HG03575 (cell line): ENCODE results near the gene KMT2C.

Experiments
- ATAC-seq: cut with Tn5 transposase; IDR thresholded peaks from one replicate; pipeline ENCODE4 v1.9.1; 2021; ENCODE audit not compliant: unreplicated experiment, insufficient number of reproducible peaks, low FRiP score; ENCODE audit errors: extremely low read depth

Gene KMT2C

DNA sequence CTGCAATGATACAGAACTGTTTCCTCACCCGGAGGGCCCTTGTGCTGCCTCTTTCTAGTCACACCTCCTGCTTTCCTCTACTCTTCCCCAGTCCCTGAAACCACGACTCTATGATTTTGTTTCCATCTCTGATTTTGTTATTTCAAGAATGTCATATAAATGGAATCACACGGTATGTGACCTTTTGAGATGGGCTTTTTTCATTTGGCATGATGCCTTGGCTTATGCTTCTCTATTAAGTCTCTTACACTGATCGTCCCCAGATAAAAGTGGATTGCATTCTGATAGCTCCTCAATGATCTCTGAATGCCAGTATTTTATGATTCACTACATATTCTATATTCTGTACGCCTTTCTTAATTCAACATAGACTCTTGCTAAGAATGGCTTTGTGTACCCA, 332.1 kb downstream of the KMT2C start:
- ATAC-seq = no peak

DNA sequence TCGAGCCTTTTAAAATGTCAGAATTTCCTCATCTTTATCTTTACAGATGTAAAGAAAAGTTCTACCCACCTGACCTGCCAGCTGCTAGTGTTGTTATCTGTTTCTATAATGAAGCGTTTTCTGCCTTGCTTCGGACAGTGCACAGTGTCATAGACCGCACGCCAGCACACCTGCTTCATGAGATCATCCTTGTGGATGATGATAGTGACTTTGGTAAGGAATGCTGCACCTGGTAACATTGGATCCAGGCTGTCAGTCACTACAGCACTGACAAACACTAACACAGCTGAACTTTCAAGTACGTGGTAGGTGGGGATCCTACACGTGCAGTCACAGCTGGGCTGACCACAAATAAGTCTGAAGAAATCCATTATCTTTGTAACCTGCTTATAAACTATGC, 332.7 kb downstream of the KMT2C start:
- no peak for ATAC-seq

DNA sequence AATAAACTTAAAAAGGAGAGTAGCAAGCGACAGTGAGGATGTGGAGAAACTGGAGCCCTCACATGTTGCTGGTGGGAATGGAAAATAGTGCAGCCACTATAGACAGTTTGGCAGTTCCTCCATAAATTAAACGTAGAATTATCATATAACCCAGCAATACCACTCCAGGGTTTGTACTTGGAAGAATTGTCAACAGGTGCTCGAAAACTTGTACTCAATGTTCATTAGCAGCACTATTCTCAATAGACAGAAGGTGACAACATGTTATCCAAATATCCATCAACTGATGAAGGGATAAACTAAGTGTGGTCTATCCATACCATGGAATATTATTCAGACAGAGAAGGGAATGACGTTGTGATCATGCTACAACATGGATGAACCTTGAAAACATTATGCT, 338.5 kb downstream of the KMT2C start:
- no peak for ATAC-seq

DNA sequence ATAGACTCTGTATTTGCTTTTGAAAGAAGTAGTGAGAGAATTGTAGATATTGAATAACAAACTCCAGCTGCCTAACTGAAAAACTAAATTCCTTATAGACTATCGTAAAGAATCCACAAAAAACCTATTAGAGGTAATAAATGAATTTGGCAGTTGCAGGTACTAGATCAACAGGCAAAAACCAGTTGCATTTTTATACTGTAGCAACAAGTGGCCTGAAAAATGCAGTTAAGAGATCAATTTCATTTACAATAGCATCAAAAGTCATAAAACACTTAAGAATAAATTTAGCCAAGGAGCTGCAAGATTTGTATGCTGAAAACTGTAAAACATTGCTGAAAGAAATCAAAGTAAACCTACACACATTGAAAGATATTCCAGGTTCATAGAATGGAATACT, 340.0 kb downstream of the KMT2C start:
- ATAC-seq = no peak

DNA sequence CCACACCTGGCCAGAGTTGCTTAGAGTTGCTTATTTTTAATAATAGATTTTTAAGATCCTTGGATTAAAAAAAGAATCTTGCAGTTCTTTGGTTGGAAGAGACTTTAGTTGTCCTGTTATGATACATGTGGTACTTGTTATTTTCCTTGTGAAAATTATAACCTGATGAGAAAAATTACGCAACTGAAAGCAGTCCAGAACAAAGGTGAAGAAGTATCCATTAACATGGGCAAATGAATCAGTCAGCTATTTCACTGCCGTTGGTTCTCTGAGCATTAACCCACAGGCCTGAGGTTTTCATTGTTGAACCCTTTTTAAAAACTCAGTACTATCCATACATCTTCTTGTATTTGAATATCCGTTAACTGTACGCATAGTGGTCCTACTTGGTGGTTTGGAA, 342.1 kb downstream of the KMT2C start:
- ATAC-seq = no peak

DNA sequence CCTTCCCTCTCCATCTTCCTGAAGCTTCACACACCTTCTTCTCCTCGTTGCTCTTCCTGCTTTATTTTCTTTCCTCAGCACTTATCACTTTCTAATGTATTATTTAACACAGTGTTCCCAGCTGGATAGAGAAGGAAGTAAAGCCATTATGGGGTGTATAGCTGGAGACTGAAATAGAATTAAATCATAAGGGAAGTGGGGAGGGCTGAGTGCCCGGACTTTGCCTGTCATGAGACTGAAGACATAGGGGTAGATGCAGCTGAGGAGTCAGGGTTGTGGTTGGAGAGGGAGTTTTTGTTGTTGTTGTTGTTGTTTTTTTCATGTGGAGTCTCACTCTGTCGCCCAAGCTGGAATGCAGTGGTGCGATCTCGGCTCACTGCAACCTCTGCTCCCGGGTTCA, 345.1 kb downstream of the KMT2C start:
- ATAC-seq = no peak

DNA sequence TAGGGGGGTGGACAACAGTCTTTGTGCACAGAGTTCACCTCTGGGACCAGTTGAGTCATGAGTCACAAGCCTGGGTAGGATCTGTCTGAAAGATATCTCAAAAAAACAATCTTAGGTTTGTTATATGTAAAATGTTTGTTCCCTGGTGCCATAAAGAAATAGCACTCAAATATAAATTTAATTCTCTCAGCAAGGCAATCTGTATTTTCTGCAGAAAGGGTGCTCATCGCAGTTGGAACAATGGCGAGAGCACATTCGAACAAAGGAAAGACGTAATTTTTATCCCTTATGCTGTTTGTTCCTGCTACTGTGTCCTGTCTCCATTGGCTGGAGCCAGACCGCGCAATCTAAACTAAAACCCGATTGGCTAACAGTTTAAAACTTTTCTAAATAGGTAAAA, 346.6 kb downstream of the KMT2C start:
- ATAC-seq = no peak

DNA sequence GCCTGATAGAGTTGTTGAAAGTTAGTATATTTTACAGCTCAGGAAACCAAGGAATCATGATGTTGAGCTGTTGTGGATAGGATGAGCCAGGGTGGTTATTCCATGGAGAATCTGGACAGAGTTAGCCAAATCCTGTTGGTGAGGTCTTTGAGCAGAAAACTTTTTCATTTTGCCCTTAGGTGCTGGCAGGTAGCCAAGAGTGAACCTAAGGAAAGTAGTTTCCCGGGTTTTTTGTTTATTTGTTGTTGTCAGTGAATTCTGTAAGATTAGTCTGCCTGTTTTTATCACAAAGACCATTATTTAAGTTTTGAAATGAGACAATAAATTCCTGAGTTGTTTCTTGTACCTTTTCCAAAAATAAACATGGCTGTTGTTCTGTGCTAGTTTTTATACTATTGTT, 349.3 kb downstream of the KMT2C start:
- no peak for ATAC-seq

DNA sequence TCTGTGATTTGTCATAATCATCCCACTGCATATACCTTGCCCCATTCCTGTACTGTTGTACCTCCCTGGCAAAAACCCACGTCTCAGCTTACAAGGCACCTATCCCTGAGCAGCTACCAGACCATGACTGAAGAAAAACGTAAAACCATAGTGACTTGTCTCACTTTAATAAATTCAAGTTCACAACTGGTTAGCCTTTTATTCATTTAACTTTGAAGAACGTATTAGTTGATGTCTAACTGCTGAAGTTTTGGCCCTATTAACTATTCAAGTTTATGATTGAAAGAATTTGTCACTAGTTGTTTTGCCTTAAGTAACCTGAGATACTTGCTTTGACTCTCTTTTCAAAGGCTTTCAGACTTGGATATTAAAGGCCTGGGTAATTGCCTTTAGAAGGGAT, 350.7 kb downstream of the KMT2C start:
- ATAC-seq = no peak
